Right ventricle myocardium inferior (tissue), 1 donor: ENCODE measurements around the gene ERLIN1. TPM values are rescaled to one million over a fixed set of nuclear protein-coding genes. Genes with fewer than 3 reads are reported as not detected.

Source experiments
- ATAC-seq: fragments of 200-7000 bp; cut with Tn5 transposase; one replicate; pipeline ENCODE4 v1.9.1; 2020; ENCODE audit warnings: mild to moderate bottlenecking, moderate library complexity
- DNase-seq: peaks from one replicate; pipeline ENCODE4 v3.0.0; 2021; ENCODE audit errors: missing footprints
- intact Hi-C: fragments of 100-400 bp; cut with DNase I; formaldehyde crosslinking; loops from one replicate; pipeline ENCODE4 v1.11.0; 2022
- long read RNA-seq: library from polyadenylated mRNA; unstranded; transcript quantifications from one replicate; pipeline ENCODE4 v2.0.0, GENCODE V29; 2021
- total RNA-seq: library from RNA; stranded (reverse); fragmentation: NEBNext Ultra II Directional; extraction: Animal tissue kit (Norgen Biotek cat#: 25700); gene quantifications from one replicate; pipeline ENCODE4 v1.2.1, GENCODE V29; 2021
- donor health status: DM: no; HTN: yes; CAD: no; lungs with severe emphysema.

Gene ERLIN1
- 10.7 TPM for total RNA-seq
- long read RNA-seq, transcript ERLIN1-202 (12 exons, 1,453 nt) = major isoform, 5 of 8 reads
- long read RNA-seq, partial matches to known transcripts = 1 of 8 reads
- long read RNA-seq, other reads (novel, unspliced or antisense) = 2 of 8 reads

DNA sequence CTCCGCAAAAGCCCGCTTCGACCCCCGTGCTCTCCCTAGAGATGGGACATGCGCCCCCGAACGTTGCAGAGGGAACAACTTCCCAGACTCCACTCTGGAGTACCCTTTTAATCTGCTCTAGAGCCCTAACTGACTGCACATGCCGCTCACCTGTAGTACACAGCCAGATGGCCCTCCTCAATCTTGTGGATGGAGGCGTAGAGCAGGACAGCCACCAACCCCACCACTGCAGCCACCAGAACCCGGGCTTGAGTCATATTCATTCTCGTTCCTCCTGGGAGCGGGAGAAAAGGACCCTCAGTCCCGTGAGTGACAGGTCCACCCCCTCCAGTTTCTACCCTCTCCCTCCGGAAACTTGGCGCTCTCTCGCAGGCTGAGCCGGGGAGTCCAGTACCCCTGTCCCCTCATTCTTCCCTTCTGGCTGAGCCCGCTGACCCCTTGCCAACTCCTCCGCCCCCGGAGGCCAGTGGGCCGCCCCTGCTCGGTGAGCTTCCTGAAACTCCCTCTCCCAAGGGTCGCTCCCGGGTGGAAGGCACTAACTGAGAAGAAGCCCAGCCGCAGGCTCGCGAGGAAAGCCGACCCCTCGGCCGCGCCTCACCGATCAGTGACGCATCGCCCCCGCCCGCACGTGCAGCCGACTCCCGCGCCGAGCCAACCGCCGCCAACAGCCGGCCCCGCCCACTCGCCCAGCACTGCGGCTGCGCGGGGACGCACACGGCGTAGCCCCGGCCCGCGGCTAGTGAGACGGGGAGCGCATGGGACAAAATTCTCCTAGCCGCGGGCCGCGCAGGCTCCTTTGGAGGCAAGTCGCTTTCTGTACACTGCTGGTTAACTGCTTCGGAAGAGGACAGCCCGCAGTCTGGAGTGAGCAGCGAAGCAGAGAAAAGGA lies at the start of gene ERLIN1:
Gene ERLIN1, minus strand, starts transcription at position 666 of the 889 bp plus-strand sequence. Its CDS starts 403 bp downstream, at position 263.
- DNase-seq = peak; percentile 96
- ATAC-seq = peak; percentile 99
- intact Hi-C loops = loop anchor here (10.0 kb wide), 1 partner anchor 79 kb away; the partner anchor contains the start of gene CWF19L1

DNA sequence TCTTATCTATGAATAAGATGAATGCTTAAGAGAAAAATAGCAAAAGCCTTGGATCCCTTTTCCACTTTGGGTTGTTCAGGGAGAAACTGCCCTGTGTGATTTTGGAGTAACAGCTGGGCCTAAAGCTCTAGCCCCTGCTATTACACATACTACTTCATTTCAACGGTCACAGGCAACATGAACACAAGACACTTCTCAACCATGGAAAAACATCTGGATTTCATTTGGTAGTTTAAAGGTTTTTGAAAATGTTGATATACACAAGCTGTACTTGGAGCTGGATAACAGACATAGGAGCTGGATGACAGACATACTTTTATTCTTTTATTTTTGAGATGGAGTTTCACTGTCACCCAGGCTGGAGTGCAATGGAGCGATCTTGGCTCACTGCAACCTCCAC lies 46.3 kb upstream of the ERLIN1 start:
- intact Hi-C loops = no loop called here
- no peak for DNase-seq
- no peak for ATAC-seq

DNA sequence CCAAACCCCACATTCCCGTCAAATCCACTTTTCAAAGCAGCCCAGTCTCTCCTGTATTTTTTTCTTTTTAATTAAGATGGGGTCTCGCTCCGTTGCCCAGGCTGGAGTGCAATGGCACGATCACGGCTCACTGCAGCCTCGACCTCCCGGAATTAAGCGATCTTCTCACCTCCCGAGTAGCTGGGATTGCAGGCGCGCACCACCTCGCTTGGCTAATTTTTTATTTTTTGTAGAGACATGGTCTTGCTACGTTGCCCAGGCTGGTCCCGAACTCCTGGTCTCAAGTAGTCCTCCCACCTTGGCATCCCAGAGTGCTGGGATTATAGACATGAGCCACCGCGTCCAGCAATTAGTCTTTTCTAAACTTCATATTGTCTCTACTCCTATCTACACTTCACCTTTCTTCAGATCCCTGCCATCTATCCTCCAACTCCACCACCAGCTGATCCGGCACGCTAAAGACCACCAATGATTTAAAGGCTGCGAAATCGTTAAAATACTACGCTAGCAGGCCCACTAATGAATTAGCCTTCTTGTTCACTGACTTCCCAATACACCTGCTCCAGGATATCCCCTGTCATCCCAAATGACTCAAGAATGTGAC lies 44.1 kb upstream of the ERLIN1 start:
- no peak for ATAC-seq

DNA sequence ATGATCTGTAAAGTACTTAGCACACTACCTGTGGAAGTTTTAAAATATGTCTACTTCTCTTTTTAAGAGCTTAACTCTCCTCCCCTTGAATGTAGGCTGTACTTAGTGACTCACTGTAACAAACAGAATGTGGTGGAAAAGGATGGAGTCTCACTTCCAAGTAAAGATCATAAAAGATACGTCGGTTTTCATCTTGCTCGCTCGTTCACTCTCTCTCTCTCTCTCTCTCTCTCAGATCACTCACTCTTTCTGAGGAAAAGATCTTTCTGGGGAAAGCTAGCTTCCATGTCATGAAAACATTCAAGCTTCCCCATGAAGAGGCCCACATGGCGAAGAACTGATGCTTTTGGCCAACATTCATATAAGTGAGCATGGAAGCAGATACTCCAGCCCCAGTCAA lies 38.0 kb upstream of the ERLIN1 start:
- ATAC-seq = no peak
- intact Hi-C loops = no loop called here
- DNase-seq = no peak

More for the DNA sequence above, 44.1 kb upstream of the ERLIN1 start:
- intact Hi-C loops = no loop called here
- DNase-seq = no peak

DNA sequence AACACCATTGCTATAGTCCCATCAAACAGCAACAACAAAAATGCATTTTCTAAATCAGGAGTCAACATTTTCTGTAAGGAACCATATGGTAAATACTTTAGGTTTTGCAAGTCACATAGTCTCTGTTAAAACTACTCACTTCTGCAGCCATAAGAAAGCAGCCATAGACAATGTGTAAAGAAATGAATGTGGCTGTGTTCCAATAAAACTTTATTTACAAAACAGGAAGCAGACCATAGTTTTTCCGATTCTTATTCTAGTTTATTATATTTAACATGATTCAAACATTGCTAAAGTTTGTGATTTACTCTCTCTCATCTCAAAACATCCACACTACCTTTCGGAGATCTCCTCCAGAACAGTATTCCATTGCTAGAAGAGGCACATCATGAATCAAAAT lies 36.7 kb upstream of the ERLIN1 start:
- ATAC-seq (no peak), DNase-seq (no peak)
- intact Hi-C loops = no loop called here

DNA sequence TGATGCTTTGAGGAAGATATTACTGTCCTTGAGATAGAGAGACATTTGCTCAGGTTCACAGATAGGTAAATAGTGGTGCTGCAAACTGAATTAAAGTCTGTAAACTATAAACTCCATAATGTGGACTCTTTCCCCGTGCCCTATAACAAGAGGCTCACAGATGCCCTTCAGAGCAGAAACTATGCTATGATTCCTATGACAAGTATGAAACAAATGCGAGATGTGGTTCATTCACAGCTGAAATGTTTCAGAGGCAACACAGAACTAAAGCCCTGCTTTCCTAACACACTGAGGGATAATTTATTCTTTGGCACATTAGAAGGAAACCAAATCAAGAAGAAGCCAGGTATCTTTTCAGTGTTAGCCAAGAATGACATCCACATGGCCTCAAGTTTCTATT lies 30.2 kb upstream of the ERLIN1 start:
- DNase-seq (no peak), ATAC-seq (no peak)
- intact Hi-C loops = no loop called here

DNA sequence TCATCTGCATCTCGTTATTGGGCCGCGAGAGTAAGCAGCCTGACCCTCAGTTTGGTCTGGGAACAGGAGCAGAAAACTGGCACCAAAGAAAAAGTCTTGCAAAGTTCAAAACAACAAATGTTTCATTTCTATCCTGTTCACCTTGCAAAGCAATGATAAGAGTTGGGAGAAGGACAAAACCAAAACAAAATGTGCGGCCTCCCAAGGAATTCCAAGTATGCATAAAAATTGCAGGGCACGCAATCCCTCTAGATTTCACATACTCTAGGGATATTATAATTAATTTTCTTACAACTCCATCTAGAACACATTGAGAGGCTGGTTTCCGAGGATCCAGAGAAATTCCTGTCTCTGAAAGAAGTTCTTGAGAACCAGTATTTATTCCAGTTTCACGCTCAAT lies 23.5 kb upstream of the ERLIN1 start:
- DNase-seq (no peak), ATAC-seq (no peak)
- intact Hi-C loops = no loop called here

DNA sequence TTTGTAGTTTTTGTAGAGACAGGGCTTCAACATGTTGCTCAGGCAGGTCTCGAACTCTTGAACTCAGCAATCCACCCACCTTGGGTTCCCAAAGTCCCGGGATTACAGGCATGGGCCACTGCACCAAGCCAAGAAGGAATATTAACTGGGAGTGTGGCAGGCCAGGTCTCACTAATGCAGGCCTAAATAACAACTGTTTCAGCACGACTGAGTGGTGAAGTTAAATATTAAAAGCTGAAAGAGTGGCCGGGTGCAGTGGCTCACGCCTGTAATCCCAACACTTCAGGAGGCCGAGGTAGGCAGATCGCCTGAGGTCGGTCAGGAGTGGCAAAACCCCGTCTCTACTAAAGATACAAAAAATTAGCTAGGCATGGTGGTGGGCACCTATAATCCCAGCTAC lies 22.4 kb upstream of the ERLIN1 start:
- intact Hi-C loops = no loop called here
- no peak for ATAC-seq
- no peak for DNase-seq

DNA sequence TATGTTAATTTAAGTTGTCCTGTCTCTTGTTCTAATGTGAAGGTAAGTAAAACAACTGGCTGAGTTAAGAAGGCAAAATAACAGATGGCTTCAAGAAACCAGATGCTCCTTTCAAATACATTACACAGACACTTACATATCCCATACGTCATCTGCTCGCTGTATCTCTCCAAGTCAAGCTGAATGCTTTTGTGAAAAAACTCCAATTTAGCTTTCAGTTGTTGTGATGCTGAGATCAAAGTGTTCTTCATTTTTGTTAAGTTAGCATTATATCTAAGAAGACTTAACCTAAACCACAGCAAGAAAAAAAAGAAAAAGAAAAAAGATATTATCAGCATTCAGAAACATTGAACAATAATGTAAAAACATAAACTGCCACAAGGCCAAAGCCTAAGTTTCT lies 18.5 kb upstream of the ERLIN1 start:
- intact Hi-C loops = no loop called here
- DNase-seq = no peak
- no peak for ATAC-seq

DNA sequence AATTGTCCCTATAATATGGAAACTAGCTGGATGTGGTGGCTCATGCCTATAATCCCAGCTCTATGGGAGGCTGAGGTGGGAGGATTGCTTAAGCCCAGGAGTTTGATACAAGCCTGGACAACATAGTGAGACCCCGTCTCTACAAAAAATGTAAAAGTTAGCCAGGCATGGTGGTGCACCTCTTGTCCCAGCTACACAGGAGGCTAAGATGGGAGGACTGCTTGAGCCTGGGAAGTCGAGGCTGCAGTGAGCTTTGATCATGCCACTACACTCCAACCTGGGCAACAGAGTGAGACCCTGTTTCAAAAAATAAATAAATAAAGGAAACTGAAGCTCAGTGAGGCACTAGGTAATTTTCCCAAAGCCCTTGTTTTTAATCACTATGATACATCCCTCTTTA lies 15.7 kb upstream of the ERLIN1 start:
- DNase-seq (no peak), ATAC-seq (no peak)
- intact Hi-C loops = no loop called here

DNA sequence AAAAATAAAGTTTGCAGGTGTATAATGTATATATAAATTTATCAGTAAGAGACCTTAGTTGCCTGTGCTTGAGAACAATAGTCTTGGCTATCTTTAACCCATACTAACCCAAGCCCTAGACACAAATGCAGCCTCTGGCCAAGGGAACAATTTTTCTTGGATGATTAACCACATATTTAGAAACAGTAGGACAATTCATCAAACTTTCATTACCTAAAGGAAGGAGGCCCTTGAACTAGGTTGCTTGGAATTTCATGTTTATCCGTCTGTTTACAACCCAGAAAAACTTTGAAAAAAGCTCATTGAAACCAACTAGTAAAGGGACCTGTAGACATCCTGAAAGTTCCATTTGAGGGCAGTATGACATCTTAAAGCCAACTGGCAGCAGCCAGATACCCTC lies 8.9 kb upstream of the ERLIN1 start:
- intact Hi-C loops = no loop called here
- ATAC-seq = no peak

DNA sequence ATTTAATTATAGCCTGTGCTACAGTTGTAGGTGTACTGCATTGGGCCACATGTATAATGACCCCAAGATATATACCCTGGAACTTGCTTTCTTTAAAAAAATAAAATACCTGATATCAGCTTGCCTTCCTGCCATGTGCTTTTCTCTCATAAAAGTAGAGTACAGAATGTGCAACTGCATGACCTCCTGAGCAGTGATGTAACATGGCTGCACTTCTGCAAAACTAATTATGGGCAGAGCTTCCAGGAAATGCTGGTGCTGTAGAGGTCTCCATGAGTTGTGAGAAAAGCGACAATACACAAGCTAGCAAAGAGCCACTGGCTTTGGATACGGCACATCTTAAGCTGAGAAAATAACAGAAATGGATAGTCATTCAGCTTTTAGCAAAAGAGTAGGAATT lies 6.5 kb upstream of the ERLIN1 start:
- ATAC-seq (peak; percentile 74), DNase-seq (no peak)
- intact Hi-C loops = no loop called here

More for the DNA sequence above, 8.9 kb upstream of the ERLIN1 start:
- no peak for DNase-seq

DNA sequence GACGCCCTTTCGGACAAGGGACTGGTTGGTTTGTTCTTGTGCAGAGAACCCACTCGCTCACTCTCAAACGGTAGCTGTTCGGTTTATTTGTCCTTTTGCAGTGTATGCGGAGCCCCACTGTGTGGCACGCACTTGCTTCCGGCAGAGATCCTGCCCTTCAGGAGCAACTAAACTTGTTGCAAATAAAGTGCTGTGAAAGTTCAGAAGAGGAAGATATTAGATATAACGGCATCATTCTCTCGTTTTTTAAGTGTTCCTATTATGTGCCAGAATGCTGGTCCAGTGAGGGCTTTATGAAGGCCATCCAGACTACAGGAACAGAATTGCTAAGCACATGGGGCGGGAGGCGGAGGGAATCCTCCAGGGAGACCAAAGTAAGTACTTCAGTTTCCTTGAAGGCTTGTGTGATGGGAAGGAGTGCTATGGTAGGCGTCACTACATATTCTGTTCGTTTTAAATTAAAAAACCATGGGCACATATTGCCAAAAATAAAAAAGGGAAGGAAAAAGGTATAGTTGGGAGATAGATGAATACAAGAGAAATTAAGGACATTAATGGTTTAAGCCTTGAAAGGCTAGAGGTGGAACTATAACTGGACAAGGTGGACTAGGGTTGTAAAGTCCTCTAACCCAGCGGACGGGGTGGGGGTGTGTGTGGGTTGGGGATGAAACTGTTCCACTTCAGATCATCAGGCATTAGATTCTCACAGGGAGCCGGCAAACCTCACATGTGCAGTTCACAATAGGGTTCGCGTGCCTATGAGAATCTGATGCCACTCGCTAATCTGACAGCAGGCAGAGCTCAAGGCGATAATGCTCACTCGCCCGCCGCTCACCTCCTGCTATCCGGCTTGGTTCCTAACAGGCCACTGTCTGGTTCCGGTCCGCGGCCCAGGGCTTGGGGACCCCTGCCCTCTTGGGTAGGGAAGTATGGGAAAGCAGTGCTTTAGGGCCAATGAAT lies 704 bp upstream of the ERLIN1 start:
- DNase-seq (peak; percentile 71), ATAC-seq (peak; percentile 47)
- intact Hi-C loops = loop anchor here (10.0 kb wide), 1 partner anchor 78 kb away; the partner anchor contains the start of gene CWF19L1

DNA sequence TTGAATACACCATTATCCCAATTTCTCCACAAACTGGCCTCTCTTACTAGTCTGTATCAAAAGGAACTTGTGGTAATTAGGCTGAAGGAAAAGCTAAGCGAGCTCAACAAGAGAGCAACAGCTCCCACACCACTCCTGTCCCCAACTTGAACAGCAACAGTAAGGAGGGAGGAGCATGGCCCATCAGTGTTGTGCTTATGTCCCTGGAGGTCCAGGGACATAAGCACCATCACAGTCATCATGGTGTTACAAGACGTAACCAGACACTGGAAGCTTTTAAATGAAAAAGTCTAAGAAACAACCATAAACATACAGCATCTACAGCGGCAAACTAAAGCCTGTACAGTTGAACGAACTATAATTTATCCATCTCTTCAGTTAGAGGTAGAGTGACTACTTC lies 989 bp downstream of the ERLIN1 start:
- intact Hi-C loops = loop anchor here (10.0 kb wide), 1 partner anchor 80 kb away; the partner anchor contains the start of gene CWF19L1
- DNase-seq (no peak), ATAC-seq (no peak)

DNA sequence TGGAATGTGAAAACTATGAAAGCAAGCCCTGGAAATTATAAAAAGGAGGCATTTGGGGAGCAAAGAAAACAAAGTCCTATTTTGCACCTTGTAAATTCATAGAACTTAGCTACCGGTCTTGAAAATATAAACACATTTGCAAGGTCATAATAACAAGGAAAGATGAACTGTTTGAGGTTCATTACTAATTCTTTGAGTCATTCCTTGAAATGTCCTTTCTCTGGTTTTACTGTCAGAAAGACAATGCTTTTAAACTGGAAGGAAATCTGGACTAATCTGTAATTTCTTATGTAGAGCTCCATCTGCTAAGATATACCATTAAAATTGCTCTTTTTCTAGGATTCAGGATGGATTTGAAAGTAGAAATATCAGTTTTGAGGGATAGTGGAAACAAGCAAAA lies 1.4 kb downstream of the ERLIN1 start:
- ATAC-seq (no peak), DNase-seq (no peak)
- intact Hi-C loops = loop anchor here (10.0 kb wide), 1 partner anchor 80 kb away; the partner anchor contains the start of gene CWF19L1

DNA sequence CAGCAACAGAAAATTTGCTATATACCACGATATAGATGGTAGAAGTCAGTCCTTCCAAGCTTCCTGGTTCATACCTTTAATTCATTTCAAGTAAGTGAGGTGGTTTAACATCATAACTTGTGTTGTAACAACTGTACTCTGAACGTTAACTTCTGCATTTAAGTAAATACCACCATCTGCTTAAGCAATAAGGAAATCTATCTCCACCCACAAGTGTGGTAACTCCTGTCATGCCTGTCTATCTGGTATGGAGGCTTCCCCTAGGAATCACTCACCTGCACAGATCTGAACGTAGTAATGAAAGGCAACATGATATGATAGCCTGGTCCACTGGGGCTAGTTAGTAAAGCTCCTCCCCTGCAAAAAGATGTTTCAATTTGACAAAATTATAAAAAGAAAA lies 2.3 kb downstream of the ERLIN1 start:
- ATAC-seq = no peak
- intact Hi-C loops = loop anchor here (10.0 kb wide), 1 partner anchor 81 kb away; the partner anchor contains the start of gene CWF19L1
- no peak for DNase-seq

DNA sequence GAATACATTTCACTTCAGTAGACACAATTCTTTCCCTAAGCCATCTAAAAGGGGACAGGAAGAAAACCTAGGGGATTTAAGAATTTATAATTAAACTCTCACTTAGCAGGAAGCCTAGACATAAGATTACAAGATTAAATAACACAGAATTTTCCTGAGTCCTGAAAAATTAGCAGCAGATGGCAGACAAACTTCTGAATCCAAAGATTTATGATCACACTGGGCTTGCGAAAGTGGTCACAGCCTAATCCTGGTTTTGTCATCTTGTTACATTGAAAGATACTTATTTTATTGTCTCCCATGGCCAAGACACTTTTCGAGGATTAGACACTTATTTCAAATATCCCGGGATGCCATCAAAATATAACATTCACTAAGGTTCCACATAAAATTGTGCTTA lies 2.9 kb downstream of the ERLIN1 start:
- ATAC-seq (no peak), DNase-seq (no peak)
- intact Hi-C loops = loop anchor here (10.0 kb wide), 1 partner anchor 82 kb away; the partner anchor contains the start of gene CWF19L1

DNA sequence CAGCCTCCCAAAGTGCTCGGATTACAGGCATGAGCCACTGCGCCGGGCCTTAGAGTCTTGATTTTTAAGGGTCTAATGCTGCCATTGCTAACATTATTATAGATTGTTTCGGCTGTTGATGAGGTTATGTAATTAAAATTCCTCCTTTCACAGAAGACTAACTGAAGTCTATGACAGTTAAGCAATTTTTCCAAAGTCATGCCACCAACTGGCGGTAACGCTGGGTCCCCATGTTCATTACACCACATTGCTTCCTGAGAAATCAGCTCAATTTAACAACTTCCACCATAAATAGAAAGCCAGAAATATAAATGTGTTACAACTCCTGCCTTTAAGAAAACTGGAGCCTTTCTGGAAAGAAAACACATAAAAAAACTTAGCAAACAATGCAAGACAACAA lies 3.5 kb downstream of the ERLIN1 start:
- intact Hi-C loops = loop anchor here (10.0 kb wide), 1 partner anchor 83 kb away; the partner anchor contains the start of gene CWF19L1
- DNase-seq (no peak), ATAC-seq (no peak)
